ENCODE data around the gene NREP. TPM values are rescaled to one million over a fixed set of nuclear protein-coding genes. Genes with fewer than 3 reads are reported as not detected.
A peak's percentile ranks its signal among the peaks of the same experiment; 100 is the strongest.

Gene NREP
- total and polyA plus RNA-seq, 5 donors from 2014 or later, result 0.14 to 1.3 (median 0.57) TPM

GRCh38 chr5:111685969-111686368 lies 71.0 kb downstream of the NREP start:
- Histone ChIP-seq H3K27me3 (ENCODE audit: control insufficient read depth, insufficient read depth, low read length) (no peaks in the 10 kb centered on the region), H3K4me1 (ENCODE audit: control insufficient read depth, insufficient read depth, low read length, poor library complexity, severe bottlenecking) (no peaks in the 10 kb centered on the region), H3K36me3 (ENCODE audit: control insufficient read depth, insufficient read depth, low read length) (no peaks in the 10 kb centered on the region), H3K4me3 (ENCODE audit: low read depth, low read length) (no peak overlapping the region), H3K9me3 (ENCODE audit: control insufficient read depth in 2 of 2, low read length in 2 of 2) (no peaks in the 10 kb centered on the region), H3K27ac (ENCODE audit: insufficient read depth, low read length, poor library complexity, severe bottlenecking) (no peak overlapping the region)
- Mint-ChIP-seq H3K36me3 (no peaks in the 10 kb centered on the region), H3K27me3 (peaks cover 9% of the 10 kb centered on the region), H3K4me3 (no peak overlapping the region), H3K27ac (peak overlapping the region in 1 of 3 donors; percentile 7), H3K9me3 (peaks cover 0 to 2% (median 0%) of the 10 kb centered on the region in 7 donors), H3K4me1 (no peaks in the 10 kb centered on the region)
- DNase-seq (peak in 1 of 3 donors; percentile 5), ATAC-seq (ENCODE audit: low read depth in 2 of 2) (no peak)

DNA sequence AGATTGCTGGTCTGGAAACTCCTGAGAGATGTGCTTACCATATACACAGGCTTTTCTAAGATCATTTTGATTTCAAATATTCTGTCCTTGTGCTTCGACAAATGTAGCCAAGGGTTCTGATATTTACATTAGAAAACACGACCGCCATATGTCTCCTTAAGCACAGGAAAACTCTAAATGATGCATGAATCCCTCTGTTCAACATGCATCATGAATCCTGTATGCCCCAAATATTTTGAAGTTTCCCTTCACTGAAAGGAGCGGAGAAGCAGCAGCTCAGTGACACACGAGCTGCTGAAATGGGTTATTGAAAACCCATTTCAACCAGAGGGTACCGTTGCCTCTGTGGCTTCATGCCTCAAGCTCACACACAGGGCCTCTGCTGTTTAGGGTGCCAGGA lies 74.4 kb downstream of the NREP start:
- no peak overlapping the region for H3K4me3 ChIP-seq (ENCODE audit: low read depth, low read length)
- no peak for ATAC-seq (ENCODE audit: low read depth in 2 of 2)
- no peaks in the 10 kb centered on the region for H3K36me3 ChIP-seq (ENCODE audit: control insufficient read depth, insufficient read depth, low read length)
- DNase-seq, result no peak
- Mint-ChIP-seq H3K4me1 (no peaks in the 10 kb centered on the region), H3K27ac (no peak overlapping the region), H3K9me3 (peaks cover 0 to 5% (median 0%) of the 10 kb centered on the region in 7 donors), H3K4me3 (no peak overlapping the region), H3K36me3 (no peaks in the 10 kb centered on the region), H3K27me3 (peaks cover 15% of the 10 kb centered on the region)
- H3K4me1 ChIP-seq (ENCODE audit: control insufficient read depth, insufficient read depth, low read length, poor library complexity, severe bottlenecking), result no peaks in the 10 kb centered on the region
- no peaks in the 10 kb centered on the region for H3K27me3 ChIP-seq (ENCODE audit: control insufficient read depth, insufficient read depth, low read length)
- no peaks in the 10 kb centered on the region for H3K9me3 ChIP-seq (ENCODE audit: control insufficient read depth in 2 of 2, low read length in 2 of 2)
- H3K27ac ChIP-seq (ENCODE audit: insufficient read depth, low read length, poor library complexity, severe bottlenecking), result no peak overlapping the region

GRCh38 chr5:111682121-111682520 lies 74.9 kb downstream of the NREP start:
- Mint-ChIP-seq H3K27ac (no peak overlapping the region), H3K4me3 (no peak overlapping the region), H3K4me1 (no peaks in the 10 kb centered on the region), H3K27me3 (peaks cover 15% of the 10 kb centered on the region), H3K36me3 (no peaks in the 10 kb centered on the region), H3K9me3 (peaks cover 0 to 5% (median 0%) of the 10 kb centered on the region in 7 donors)
- no peaks in the 10 kb centered on the region for H3K9me3 ChIP-seq (ENCODE audit: control insufficient read depth in 2 of 2, low read length in 2 of 2)
- no peak overlapping the region for H3K4me3 ChIP-seq (ENCODE audit: low read depth, low read length)
- H3K27ac ChIP-seq (ENCODE audit: insufficient read depth, low read length, poor library complexity, severe bottlenecking), result no peak overlapping the region
- no peak for ATAC-seq (ENCODE audit: low read depth in 2 of 2)
- no peaks in the 10 kb centered on the region for H3K36me3 ChIP-seq (ENCODE audit: control insufficient read depth, insufficient read depth, low read length)
- DNase-seq, result no peak
- H3K27me3 ChIP-seq (ENCODE audit: control insufficient read depth, insufficient read depth, low read length), result no peaks in the 10 kb centered on the region
- H3K4me1 ChIP-seq (ENCODE audit: control insufficient read depth, insufficient read depth, low read length, poor library complexity, severe bottlenecking), result no peaks in the 10 kb centered on the region

- Histone ChIP-seq H3K4me3 (ENCODE audit: low read depth, low read length) (no peak overlapping the region), H3K9me3 (ENCODE audit: control insufficient read depth in 2 of 2, low read length in 2 of 2) (no peaks in the 10 kb centered on the region), H3K36me3 (ENCODE audit: control insufficient read depth, insufficient read depth, low read length) (no peaks in the 10 kb centered on the region), H3K4me1 (ENCODE audit: control insufficient read depth, insufficient read depth, low read length, poor library complexity, severe bottlenecking) (no peaks in the 10 kb centered on the region), H3K27ac (ENCODE audit: insufficient read depth, low read length, poor library complexity, severe bottlenecking) (no peak overlapping the region), H3K27me3 (ENCODE audit: control insufficient read depth, insufficient read depth, low read length) (no peaks in the 10 kb centered on the region)
- DNase-seq (no peak), ATAC-seq (ENCODE audit: low read depth in 2 of 2) (no peak)
- Mint-ChIP-seq H3K36me3 (no peaks in the 10 kb centered on the region), H3K27ac (no peak overlapping the region), H3K27me3 (peaks cover 15% of the 10 kb centered on the region), H3K9me3 (peaks cover 0 to 5% (median 0%) of the 10 kb centered on the region in 7 donors), H3K4me1 (no peaks in the 10 kb centered on the region), H3K4me3 (no peak overlapping the region)
These were observed 75.4 kb downstream of the NREP start for GRCh38 chr5:111681414-111682120.

GRCh38 chr5:111680737-111681413 lies 76.1 kb downstream of the NREP start:
- Mint-ChIP-seq H3K9me3 (peaks cover 0 to 5% (median 0%) of the 10 kb centered on the region in 7 donors), H3K36me3 (no peaks in the 10 kb centered on the region), H3K4me3 (no peak overlapping the region), H3K4me1 (no peaks in the 10 kb centered on the region), H3K27me3 (peaks cover 15% of the 10 kb centered on the region), H3K27ac (peak overlapping the region in 1 of 3 donors; percentile 32)
- DNase-seq (no peak), ATAC-seq (ENCODE audit: low read depth in 2 of 2) (no peak)
- no peaks in the 10 kb centered on the region for H3K9me3 ChIP-seq (ENCODE audit: control insufficient read depth in 2 of 2, low read length in 2 of 2)
- H3K4me1 ChIP-seq (ENCODE audit: control insufficient read depth, insufficient read depth, low read length, poor library complexity, severe bottlenecking), result no peaks in the 10 kb centered on the region
- no peak overlapping the region for H3K4me3 ChIP-seq (ENCODE audit: low read depth, low read length)
- H3K27ac ChIP-seq (ENCODE audit: insufficient read depth, low read length, poor library complexity, severe bottlenecking), result no peak overlapping the region
- no peaks in the 10 kb centered on the region for H3K27me3 ChIP-seq (ENCODE audit: control insufficient read depth, insufficient read depth, low read length)
- no peaks in the 10 kb centered on the region for H3K36me3 ChIP-seq (ENCODE audit: control insufficient read depth, insufficient read depth, low read length)

DNA sequence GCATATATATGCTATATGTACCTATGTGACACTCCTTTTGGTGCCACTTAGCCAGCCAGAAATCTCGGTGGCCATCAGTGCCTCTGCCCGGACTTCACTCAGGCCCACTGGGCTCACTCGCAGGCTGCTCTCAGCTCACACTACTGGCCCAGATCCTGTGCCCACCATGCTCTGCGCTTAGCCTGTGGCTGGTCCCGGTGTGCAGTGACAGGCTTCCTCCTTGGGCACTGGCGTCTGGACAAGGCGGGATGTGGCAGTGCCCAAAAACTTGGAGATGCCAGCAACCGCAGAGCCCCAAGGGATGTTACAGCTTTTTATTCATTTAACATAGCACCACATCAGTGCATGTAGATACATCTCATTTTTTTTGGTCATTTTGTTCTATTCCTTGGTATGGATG lies 77.4 kb downstream of the NREP start:
- Mint-ChIP-seq H3K9me3 (peaks cover 0 to 5% (median 0%) of the 10 kb centered on the region in 7 donors), H3K4me3 (no peak overlapping the region), H3K36me3 (no peaks in the 10 kb centered on the region), H3K27ac (no peak overlapping the region), H3K4me1 (no peaks in the 10 kb centered on the region), H3K27me3 (peaks cover 15% of the 10 kb centered on the region)
- Histone ChIP-seq H3K27ac (ENCODE audit: insufficient read depth, low read length, poor library complexity, severe bottlenecking) (no peak overlapping the region), H3K9me3 (ENCODE audit: control insufficient read depth in 2 of 2, low read length in 2 of 2) (no peaks in the 10 kb centered on the region), H3K4me1 (ENCODE audit: control insufficient read depth, insufficient read depth, low read length, poor library complexity, severe bottlenecking) (no peaks in the 10 kb centered on the region), H3K27me3 (ENCODE audit: control insufficient read depth, insufficient read depth, low read length) (no peaks in the 10 kb centered on the region), H3K36me3 (ENCODE audit: control insufficient read depth, insufficient read depth, low read length) (no peaks in the 10 kb centered on the region), H3K4me3 (ENCODE audit: low read depth, low read length) (no peak overlapping the region)
- ATAC-seq (ENCODE audit: low read depth in 2 of 2) (no peak), DNase-seq (no peak)
